GM12874 (cell line): ENCODE measurements around the gene NEK1.

Experiments
- TF ChIP-seq, protein P1 (sequence below): IDR thresholded peaks from 2 replicates; pipeline ENCODE4 v1.5.1; 2011; ENCODE audit warnings: low read depth, mild to moderate bottlenecking, control low read depth, low read length, moderate library complexity; ENCODE audit not compliant: insufficient read depth

The NEK1 gene, protein sequence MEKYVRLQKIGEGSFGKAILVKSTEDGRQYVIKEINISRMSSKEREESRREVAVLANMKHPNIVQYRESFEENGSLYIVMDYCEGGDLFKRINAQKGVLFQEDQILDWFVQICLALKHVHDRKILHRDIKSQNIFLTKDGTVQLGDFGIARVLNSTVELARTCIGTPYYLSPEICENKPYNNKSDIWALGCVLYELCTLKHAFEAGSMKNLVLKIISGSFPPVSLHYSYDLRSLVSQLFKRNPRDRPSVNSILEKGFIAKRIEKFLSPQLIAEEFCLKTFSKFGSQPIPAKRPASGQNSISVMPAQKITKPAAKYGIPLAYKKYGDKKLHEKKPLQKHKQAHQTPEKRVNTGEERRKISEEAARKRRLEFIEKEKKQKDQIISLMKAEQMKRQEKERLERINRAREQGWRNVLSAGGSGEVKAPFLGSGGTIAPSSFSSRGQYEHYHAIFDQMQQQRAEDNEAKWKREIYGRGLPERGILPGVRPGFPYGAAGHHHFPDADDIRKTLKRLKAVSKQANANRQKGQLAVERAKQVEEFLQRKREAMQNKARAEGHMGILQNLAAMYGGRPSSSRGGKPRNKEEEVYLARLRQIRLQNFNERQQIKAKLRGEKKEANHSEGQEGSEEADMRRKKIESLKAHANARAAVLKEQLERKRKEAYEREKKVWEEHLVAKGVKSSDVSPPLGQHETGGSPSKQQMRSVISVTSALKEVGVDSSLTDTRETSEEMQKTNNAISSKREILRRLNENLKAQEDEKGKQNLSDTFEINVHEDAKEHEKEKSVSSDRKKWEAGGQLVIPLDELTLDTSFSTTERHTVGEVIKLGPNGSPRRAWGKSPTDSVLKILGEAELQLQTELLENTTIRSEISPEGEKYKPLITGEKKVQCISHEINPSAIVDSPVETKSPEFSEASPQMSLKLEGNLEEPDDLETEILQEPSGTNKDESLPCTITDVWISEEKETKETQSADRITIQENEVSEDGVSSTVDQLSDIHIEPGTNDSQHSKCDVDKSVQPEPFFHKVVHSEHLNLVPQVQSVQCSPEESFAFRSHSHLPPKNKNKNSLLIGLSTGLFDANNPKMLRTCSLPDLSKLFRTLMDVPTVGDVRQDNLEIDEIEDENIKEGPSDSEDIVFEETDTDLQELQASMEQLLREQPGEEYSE (N-terminal part only)

DNA sequence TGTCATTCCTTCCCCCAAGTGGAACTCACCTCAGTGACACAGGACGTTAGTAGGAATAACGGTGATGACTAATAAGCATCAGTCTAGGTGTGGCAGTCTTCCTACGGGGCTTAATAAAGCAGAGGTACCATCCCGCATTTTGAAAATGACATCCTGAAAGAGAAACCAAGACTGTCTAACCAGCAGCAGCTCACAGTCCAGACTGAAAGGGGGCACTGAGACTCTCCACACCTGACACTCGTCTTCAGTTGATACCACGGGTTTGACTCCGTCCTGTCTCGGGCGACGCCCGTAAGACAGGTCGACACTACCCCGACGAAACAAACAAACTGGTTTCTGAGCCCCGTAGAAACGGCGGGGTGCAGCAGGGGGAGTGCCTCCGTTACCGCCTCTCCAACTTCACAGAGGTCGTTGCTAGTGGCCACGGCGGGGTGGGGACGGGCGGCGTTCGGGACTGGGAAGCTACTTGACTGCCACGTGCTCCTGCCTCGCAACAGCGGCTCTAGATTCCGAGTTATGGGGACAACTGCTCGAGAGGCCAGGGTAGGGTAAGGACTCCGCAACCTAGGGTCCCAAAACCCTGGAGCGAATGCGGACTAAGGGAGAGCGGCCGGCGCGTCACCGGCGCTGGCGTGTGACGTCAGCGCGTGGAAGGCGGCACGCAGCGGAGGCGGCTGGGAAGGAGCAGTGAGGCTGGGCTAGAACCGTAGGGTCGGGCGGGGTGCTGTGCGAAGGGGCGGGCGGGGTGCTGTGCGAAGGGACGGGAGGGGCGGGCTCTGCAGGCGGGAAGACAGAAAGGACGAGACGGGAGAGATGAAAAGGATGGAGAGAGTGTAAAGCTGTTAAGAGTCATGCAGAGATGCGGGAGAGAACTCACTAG lies at the start of gene NEK1:
TSS of gene NEK1 (minus strand) at position 593 of the 880 bp plus-strand sequence. CDS start 9,953 bp downstream, outside the sequence.
- TF ChIP-seq, protein P1, sequence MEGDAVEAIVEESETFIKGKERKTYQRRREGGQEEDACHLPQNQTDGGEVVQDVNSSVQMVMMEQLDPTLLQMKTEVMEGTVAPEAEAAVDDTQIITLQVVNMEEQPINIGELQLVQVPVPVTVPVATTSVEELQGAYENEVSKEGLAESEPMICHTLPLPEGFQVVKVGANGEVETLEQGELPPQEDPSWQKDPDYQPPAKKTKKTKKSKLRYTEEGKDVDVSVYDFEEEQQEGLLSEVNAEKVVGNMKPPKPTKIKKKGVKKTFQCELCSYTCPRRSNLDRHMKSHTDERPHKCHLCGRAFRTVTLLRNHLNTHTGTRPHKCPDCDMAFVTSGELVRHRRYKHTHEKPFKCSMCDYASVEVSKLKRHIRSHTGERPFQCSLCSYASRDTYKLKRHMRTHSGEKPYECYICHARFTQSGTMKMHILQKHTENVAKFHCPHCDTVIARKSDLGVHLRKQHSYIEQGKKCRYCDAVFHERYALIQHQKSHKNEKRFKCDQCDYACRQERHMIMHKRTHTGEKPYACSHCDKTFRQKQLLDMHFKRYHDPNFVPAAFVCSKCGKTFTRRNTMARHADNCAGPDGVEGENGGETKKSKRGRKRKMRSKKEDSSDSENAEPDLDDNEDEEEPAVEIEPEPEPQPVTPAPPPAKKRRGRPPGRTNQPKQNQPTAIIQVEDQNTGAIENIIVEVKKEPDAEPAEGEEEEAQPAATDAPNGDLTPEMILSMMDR: no peak

DNA sequence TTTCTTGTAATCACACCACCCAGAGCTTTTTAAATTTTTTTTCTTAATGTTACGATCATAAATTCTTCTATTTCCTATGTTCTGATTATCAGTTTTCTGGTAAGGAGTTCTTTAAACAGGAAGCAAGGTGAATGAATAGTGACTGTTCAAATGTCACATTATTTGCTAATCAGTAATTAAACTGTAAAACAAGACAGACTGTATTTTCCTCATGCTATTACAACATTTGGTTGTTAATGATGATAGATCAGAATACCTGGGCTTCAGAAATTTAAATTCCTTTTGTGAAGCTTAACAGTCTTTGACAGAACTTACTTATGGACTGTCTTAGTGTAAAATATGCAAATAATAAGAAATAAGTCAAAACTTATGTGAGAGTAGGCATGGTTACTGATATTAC lies 49.4 kb upstream of the NEK1 start:
- TF ChIP-seq, protein P1: no peak

DNA sequence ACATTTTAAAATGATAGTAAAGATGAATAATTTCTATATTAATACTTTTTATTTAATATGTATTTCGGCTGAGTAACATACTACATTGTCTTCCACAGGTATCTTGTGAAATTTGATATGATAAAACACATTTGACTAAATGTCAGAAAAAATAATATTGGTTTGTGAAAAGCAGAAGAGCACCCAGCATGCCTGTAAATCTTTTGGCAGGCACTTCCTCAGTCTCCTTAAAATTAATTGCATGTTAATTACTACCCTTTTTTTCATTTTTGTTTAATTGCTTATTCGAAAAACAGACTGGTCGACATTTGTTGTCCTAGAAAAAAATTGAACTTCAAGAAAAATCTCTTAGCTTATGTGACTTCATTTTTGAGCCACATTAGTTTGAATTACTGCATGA lies 48.5 kb upstream of the NEK1 start:
- TF ChIP-seq, protein P1: no peak

DNA sequence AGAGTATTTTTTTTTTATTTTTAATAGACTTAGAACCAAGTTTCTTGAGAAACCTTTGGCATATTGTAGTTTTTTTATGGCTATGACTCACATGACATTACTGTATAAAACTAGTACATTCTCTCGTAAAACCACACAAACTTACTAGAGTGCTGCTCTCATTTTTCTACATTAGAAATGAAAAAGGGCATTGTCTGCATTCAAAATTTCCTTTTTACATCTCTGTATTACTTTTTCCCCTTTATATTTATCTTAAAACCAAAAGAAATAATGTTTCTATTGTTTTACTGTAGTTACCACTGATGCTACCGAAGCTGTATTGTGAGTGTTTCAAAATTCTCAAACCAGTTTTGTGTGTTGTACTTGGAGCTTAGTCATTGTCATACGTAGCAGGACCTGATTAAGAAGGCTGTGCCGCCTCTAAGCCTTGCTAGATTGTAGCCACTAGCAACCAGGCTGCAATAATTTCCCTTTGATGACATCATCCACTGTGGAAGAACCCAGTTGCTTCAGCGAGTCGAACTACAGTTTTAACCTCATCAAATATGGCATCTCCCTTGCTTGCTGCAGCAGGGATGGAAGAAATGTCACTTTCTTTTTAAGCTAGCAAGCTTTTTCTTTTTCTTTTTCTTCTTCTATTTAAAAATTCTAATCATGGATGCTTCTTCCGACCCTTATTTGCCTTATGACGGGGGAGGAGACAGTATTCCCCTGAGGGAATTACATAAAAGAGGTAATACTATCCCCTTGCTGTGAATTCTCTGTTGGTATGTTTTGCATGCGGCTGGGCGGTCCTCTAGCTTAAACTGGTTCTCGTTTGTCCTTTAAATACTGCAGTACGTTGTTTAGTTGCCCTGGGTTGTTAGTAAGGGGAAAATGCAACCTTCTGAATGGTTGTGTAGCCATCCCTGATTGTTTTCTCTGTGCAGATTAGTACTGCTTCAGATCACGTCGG lies 47.6 kb upstream of the NEK1 start:
- TF ChIP-seq, protein P1: no peak

DNA sequence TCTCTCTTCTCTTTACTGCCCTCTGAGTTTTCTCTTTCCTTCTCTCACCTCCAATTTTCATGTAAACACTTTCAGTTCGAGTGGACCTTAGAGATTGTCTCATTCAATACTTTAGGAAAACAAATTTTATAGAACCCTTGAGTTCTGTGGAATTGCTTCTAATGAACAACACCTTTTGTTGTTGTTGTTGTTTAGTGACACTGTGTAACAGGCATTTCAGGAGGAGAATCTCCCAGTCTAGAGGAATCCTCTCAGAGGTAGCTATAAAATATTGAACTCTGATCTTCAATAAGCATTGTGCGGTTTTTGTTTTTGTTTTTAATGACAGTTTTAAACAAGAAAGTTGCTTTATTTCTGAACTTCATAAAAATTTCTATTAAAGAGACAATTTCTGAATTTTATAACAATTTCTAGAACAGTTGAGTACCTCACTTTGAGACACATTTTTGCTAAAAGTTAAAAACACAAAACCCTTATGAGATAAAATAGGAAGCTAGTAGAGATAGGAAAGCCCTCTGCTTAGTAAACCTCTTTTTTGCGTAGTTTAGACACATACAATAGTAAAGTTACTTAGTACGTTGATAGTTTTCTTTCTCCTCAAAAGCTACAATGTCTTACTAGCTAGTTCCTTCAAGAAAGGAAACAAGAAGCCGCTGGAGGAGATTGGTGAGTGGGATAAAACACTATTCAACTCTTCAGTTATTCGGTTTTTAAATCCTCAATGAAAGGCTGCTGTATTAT lies 46.8 kb upstream of the NEK1 start:
- TF ChIP-seq, protein P1: no peak
